HepG2 (cell line): ENCODE results near the gene FCER1G. TPM values are rescaled to one million over a fixed set of nuclear protein-coding genes. Genes with fewer than 3 reads are reported as not detected.

ENCODE experiments used
- ARNT ChIP-seq: fragments of 450-650 bp; IDR thresholded peaks from 2 replicates; pipeline ENCODE4 v1.6.1; 2017
- ATF7 ChIP-seq, 2 experiments: fragments of 450-650 bp in 1 of 2; sonication (generic) in 1 of 2; formaldehyde crosslinking in 1 of 2; IDR thresholded peaks; 2 replicates each; pipeline versions ENCODE4 v1.4.0 to v1.6.1; 2016 to 2020; ENCODE audit warnings: antibody characterized with exemption in 1 of 2, mild to moderate bottlenecking in 1 of 2, missing genetic modification reagents in 1 of 2
- MYNN ChIP-seq: sonication (generic); formaldehyde crosslinking; IDR thresholded peaks from 2 replicates; pipeline ENCODE4 v1.4.0; 2020; ENCODE audit warnings: mild to moderate bottlenecking, low read depth, missing genetic modification reagents
- NFYB ChIP-seq: sonication (generic); formaldehyde crosslinking; IDR thresholded peaks from 2 replicates; pipeline ENCODE4 v1.4.0; 2020; ENCODE audit warnings: missing genetic modification reagents
- PATZ1 ChIP-seq: sonication (generic); formaldehyde crosslinking; IDR thresholded peaks from 2 replicates; pipeline ENCODE4 v1.4.0; 2020; ENCODE audit warnings: missing genetic modification reagents
- POLR2G ChIP-seq: fragments of 200-400 bp; formaldehyde crosslinking; IDR thresholded peaks from 2 replicates; pipeline ENCODE4 v1.6.1; 2018; ENCODE audit warnings: mild to moderate bottlenecking, low read depth, low read length, moderate library complexity
- RAD21 ChIP-seq: fragments of 450-650 bp; formaldehyde crosslinking; IDR thresholded peaks from 2 replicates; pipeline ENCODE4 v1.5.0; 2020; ENCODE audit warnings: mild to moderate bottlenecking
- RFXANK ChIP-seq: IDR thresholded peaks from 2 replicates; pipeline ENCODE4 v1.6.1; 2016
- SIN3A ChIP-seq: IDR thresholded peaks from 2 replicates; pipeline ENCODE4 v1.6.1; 2011; ENCODE audit warnings: low read depth, mild to moderate bottlenecking, control low read depth, low read length, borderline replicate concordance
- SRSF1 ChIP-seq: fragments of 200-400 bp; formaldehyde crosslinking; optimal IDR thresholded peaks from 2 replicates; pipeline ENCODE3; 2017; ENCODE audit warnings: mild to moderate bottlenecking, low read depth, low read length, moderate library complexity
- TFDP2 ChIP-seq: sonication (generic); formaldehyde crosslinking; IDR thresholded peaks from 2 replicates; pipeline ENCODE4 v1.4.0; 2020; ENCODE audit warnings: missing genetic modification reagents
- TMF1 ChIP-seq: sonication (generic); formaldehyde crosslinking; IDR thresholded peaks from 2 replicates; pipeline ENCODE4 v1.8.1; 2022; ENCODE audit warnings: low read depth, missing genetic modification reagents
- ZNF205 ChIP-seq: IDR thresholded peaks from 2 replicates; pipeline ENCODE4 v1.6.1; 2018; ENCODE audit warnings: missing biosample characterization, missing genetic modification reagents
- ZNF3 ChIP-seq: IDR thresholded peaks from 2 replicates; pipeline ENCODE4 v1.7.0; 2017; ENCODE audit warnings: inconsistent platforms
- ZNF7 ChIP-seq: IDR thresholded peaks from 2 replicates; pipeline ENCODE4 v1.6.1; 2016; ENCODE audit warnings: missing biosample characterization, missing genetic modification reagents
- ZNF737 ChIP-seq: sonication (generic); formaldehyde crosslinking; IDR thresholded peaks from 2 replicates; pipeline ENCODE4 v1.5.0; 2020; ENCODE audit warnings: missing genetic modification reagents, mild to moderate bottlenecking, borderline replicate concordance
- ZNF800 ChIP-seq: sonication (generic); formaldehyde crosslinking; IDR thresholded peaks from 2 replicates; pipeline ENCODE4 v1.4.0; 2020; ENCODE audit warnings: missing genetic modification reagents
- ZSCAN20 ChIP-seq: sonication (generic); formaldehyde crosslinking; IDR thresholded peaks from 2 replicates; pipeline ENCODE4 v1.4.0; 2020; ENCODE audit warnings: missing genetic modification reagents, mild to moderate bottlenecking, borderline replicate concordance
- ZSCAN5A ChIP-seq: sonication (generic); formaldehyde crosslinking; IDR thresholded peaks from 2 replicates; pipeline ENCODE4 v1.8.0; 2022; ENCODE audit warnings: mild to moderate bottlenecking, missing genetic modification reagents, borderline replicate concordance
- polyA plus RNA-seq, 8 experiments: library from polyadenylated mRNA; depleted of rRNA in 3 of 8; stranded (reverse) in 7 of 8; unstranded in 1 of 8; fragments of >200 nt; fragmentation: Illumina TruSeq in 4 of 8; extraction: Trizol in 4 of 8; gene quantifications; 2 replicates each; pipeline versions ENCODE4 v1.2.1 to v1.2.3, GENCODE V29; 2011 to 2016; ENCODE audit warnings: low read depth in 4 of 8, missing spikeins in 1 of 8, mixed read lengths in 1 of 8; ENCODE audit not compliant: insufficient read depth in 1 of 8
- total RNA-seq, 5 experiments: library from RNA; depleted of rRNA; stranded (reverse); fragments of >200 nt; fragmentation: Illumina TruSeq; extraction: Trizol; gene quantifications; 2 replicates each; pipeline ENCODE4 v1.2.3, GENCODE V29; 2016; ENCODE audit warnings: low read depth in 1 of 5
- TF ChIP-seq, protein P1 (sequence below): sonication (generic); formaldehyde crosslinking; IDR thresholded peaks from 2 replicates; pipeline ENCODE4 v1.9.0; 2021; ENCODE audit warnings: missing genetic modification reagents, mild to moderate bottlenecking, borderline replicate concordance
- TF ChIP-seq, protein P2 (sequence below): sonication (generic); formaldehyde crosslinking; IDR thresholded peaks from 2 replicates; pipeline ENCODE4 v1.4.0; 2020; ENCODE audit warnings: missing genetic modification reagents; ENCODE audit errors: not compliant biosample characterization
- TF ChIP-seq, protein P3 (sequence below): sonication (generic); formaldehyde crosslinking; IDR thresholded peaks from 2 replicates; pipeline ENCODE4 v1.4.0; 2020; ENCODE audit warnings: missing genetic modification reagents

FCER1G gene
- total and polyA plus RNA-seq, 2 of the 13 experiments (the other 11 are each of a cell fraction or from before 2014, with no cell fraction given): 1.3 to 6.4 TPM

- TF ChIP-seq ZSCAN20 (CRISPR knock-in tag): no peak
- peak; percentile 29; the same call in 1 of the 2 replicates for TF ChIP-seq TFDP2
- no peak for TF ChIP-seq MYNN (CRISPR knock-in tag)
- no peak for TF ChIP-seq RFXANK (CRISPR knock-in tag)
- peak; percentile 66; the same call in 1 of the 2 replicates for TF ChIP-seq SIN3A
- TF ChIP-seq ZSCAN5A (CRISPR knock-in tag): no peak
- TF ChIP-seq, protein P1, sequence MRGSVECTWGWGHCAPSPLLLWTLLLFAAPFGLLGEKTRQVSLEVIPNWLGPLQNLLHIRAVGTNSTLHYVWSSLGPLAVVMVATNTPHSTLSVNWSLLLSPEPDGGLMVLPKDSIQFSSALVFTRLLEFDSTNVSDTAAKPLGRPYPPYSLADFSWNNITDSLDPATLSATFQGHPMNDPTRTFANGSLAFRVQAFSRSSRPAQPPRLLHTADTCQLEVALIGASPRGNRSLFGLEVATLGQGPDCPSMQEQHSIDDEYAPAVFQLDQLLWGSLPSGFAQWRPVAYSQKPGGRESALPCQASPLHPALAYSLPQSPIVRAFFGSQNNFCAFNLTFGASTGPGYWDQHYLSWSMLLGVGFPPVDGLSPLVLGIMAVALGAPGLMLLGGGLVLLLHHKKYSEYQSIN: no peak
- no peak for TF ChIP-seq ZNF3 (CRISPR knock-in tag)
- peak; percentile 74 for TF ChIP-seq POLR2G
- TF ChIP-seq TMF1 (CRISPR knock-in tag): no peak
- TF ChIP-seq SRSF1: no peak
- TF ChIP-seq ZNF800 (CRISPR knock-in tag): no peak
- TF ChIP-seq RAD21: no peak
- TF ChIP-seq, protein P2, sequence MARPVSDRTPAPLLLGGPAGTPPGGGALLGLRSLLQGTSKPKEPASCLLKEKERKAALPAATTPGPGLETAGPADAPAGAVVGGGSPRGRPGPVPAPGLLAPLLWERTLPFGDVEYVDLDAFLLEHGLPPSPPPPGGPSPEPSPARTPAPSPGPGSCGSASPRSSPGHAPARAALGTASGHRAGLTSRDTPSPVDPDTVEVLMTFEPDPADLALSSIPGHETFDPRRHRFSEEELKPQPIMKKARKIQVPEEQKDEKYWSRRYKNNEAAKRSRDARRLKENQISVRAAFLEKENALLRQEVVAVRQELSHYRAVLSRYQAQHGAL (CRISPR knock-in tag): no peak
- no peak for TF ChIP-seq ARNT
- no peak for TF ChIP-seq PATZ1 (CRISPR knock-in tag)
- TF ChIP-seq, protein P3, sequence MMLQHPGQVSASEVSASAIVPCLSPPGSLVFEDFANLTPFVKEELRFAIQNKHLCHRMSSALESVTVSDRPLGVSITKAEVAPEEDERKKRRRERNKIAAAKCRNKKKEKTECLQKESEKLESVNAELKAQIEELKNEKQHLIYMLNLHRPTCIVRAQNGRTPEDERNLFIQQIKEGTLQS: no peak
- no peak for TF ChIP-seq ZNF737 (CRISPR knock-in tag)
- peak; percentile 68 for TF ChIP-seq NFYB (CRISPR knock-in tag)
- TF ChIP-seq ZNF7 (CRISPR knock-in tag): no peak
- TF ChIP-seq ATF7 (IDR thresholded peaks at IDR 0.05): no peak
- TF ChIP-seq ATF7 (CRISPR knock-in tag; IDR thresholded peaks at IDR 0.05): no peak
- no peak for TF ChIP-seq ZNF205 (CRISPR knock-in tag)
Observed at GRCh38 chr1:161198897-161199431, 16.1 kb upstream of the FCER1G start, which contains the start of gene ADAMTS4 (continued).
